ENCODE measurements around the gene GNGT1.
"Not testable (repeated sequence)": the region's sequence is repeated elsewhere in the genome, so short reads cannot be mapped to it uniquely, and the experiment has no call there.

GNGT1 gene

GRCh38 chr7:93902777-93903423 is 3.5 kb upstream of the GNGT1 start:
- peak in 1 of 56 donors; percentile 3 for DNase-seq

DNA sequence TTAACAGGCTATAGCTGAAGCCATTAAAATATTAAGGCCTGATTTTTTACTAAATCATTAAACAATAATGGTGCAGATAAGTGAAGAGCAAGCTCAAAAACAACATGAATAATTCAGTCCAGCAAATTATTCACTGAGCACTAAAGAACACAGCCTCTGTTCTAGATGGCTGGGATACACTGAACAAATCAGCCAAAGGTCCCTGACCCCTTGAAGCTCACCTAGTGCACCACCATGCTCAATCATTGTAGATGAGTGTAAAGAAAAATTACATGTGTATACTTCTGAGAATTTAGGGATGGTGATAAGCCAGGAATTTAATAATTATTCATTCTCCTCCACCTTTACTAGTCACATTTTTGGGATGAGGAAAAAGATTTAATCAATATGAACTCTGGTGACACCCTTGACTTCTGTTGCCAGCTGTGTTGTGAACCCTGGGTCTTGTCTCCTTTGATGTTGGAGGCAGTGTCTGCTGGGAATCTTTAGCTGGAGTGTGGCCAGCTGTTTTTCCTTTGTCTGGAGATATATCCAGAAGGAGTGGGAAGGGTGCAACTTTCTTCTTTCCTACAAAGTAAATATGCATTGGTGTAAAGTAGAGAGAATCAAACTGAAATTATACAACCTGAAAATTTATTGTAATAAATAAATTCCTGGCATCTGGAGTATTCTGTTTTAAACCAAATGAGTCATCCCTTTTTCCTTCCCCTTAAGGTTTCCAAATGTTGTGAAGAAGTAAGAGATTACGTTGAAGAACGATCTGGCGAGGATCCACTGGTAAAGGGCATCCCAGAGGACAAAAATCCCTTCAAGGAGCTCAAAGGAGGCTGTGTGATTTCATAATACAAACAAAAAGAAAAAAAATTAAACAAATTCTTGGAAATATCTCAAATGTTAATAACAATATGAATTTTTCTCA is 4.0 kb downstream of the GNGT1 start:
- DNase-seq = no peak

- DNase-seq = not testable (repeated sequence)
Measured at GRCh38 chr7:93911242-93911641, 4.9 kb downstream of the GNGT1 start.

- not testable (repeated sequence) for DNase-seq
Measured at GRCh38 chr7:93911661-93912060, 5.3 kb downstream of the GNGT1 start.

- no peak for DNase-seq
Measured at GRCh38 chr7:93913197-93913596, 6.8 kb downstream of the GNGT1 start.

DNA sequence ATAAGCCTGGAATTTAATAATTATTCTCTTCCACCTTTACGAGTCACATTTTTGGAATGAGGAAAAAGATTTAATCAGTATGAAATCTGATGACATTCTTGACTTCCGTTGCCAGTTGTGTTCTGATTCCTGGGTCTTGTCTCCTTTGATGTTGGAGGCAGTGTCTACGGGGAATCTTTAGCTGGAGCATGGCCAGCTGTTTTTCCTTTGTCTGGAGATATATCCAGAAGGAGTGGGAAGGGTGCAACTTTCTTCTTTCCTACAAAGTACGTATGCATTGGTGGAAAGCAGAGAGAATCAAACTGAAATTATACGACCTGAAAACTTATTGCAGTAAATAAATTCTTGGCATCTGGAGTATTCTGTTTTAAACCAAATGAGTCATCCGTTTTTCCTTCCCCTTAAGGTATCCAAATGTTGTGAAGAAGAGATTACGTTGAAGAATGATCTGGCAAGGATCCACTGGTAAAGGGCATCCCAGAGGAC is 8.3 kb downstream of the GNGT1 start:
- DNase-seq = no peak

DNA sequence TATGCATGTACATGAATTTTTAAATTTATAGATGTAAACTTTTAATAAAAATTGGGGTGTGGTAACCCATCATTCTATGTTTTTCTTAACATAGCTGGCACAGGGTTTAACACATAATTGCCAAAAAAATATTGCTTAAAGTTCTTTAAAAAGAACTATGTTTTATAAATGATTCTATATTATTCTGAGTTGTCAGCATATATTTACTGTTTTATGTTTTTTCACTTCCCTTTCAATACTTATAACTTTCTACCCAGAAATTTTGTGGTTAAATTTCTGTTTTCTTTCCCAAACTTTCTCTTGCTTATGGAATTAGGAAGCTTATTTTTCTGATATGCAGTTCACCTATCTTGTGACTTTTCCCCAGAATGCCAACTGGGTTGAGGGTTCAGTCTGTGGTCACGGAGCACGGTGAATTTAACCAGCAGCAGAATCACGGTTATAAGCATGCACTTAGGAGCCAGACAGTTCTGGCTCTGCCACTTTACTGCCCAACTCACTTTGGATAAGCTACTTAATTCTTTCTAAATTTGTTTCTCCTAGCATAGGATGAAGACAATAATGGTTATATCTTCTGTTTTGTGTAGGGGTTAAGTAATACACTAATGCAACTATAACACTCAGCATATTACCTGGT is 9.0 kb downstream of the GNGT1 start:
- not testable (repeated sequence) for DNase-seq

GRCh38 chr7:93915888-93916287 is 9.5 kb downstream of the GNGT1 start:
- DNase-seq = not testable (repeated sequence)

- not testable (repeated sequence) for DNase-seq
Measured at GRCh38 chr7:93916315-93916714, 9.9 kb downstream of the GNGT1 start.

- DNase-seq = no peak
Measured at GRCh38 chr7:93920496-93921182, 14.3 kb downstream of the GNGT1 start.

DNA sequence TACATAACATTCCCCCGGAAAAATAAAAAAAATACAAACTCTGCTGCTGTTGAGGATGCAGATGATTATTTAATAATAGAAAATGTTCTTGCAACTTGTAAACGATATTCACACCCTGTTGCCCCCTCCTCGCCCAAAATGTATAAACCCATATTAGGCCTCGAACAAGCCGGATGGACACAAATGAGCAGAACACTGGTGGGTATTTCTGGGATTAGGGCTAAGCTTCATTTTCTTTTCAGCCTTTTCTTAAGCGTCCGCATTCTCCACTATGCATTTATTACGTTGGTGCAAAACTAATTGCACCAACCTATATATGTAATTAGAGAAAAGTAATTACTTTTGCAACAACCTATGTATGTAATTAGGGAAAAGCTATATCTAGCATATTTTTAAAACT is 14.8 kb downstream of the GNGT1 start:
- DNase-seq = no peak

GRCh38 chr7:93921607-93922566 is 15.5 kb downstream of the GNGT1 start, which contains the start of gene GNG11:
Gene GNG11, plus strand, starts transcription at chr7:93921735. Its CDS starts 403 bp downstream, at chr7:93922138.
- peak in 46 of 56 donors; percentile 2 to 72 (median 18) for DNase-seq

DNA sequence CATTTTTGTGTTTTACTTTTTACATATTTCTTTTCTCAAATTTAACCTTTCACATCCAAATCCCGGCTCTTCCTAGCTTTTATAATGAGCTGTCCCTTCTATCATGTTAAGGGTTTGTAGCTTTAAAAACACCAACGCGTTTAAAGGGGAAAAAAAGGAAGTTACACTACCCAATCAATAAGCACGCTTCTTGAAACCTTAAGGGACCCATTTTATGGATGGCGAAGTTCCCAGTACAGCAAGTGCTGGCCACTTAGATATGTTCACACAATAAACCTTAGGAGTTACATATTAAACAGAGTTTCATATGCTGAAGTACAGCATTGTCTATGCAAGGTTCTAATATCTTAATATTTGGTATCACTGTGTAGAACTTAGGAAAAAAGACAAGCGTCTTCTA is 16.9 kb downstream of the GNGT1 start:
- no peak for DNase-seq

DNA sequence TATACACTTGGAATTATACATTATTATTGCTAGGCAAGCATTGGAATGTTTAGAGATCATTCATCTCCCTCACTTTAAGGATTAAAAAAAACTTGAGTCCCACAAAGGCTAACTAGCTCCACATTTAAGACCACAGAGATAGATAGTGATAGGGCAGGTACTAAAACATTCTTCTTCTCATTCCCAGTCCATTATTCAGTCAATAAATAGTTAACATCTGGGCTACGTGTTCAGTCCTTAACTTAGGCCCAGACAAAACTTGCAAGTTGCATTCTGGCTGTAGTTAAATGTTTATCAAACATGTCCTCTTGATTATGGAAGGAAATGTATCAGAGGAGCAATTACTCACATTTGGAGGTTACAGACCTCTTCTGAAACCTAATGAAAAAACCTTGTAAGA is 17.6 kb downstream of the GNGT1 start:
- no peak for DNase-seq

- DNase-seq = no peak
Measured at GRCh38 chr7:93926800-93927199, 20.4 kb downstream of the GNGT1 start.

- no peak for DNase-seq
Measured at GRCh38 chr7:93927585-93927984, 21.2 kb downstream of the GNGT1 start.

GRCh38 chr7:93931655-93932054 is 25.3 kb downstream of the GNGT1 start:
- no peak for DNase-seq

- DNase-seq = no peak
Measured at GRCh38 chr7:93933156-93933555, 26.8 kb downstream of the GNGT1 start.

DNA sequence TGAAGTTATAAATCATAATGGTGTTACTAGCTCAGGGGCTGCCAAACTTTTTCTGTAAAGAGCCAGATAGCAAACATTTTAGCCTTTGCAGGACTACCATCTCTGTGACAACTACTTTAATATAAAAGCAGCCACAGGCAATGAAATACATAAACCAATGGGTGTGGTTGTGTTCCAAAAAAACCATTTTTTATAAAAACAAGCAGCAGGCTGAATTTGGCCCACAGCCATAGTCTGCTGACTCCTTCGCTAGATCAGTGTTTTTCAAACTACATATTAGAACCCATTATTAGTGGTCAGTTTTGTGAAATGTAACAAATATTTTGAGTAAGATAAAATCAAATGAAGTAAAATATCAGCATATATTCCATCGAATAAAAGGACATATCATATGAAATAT is 28.7 kb downstream of the GNGT1 start:
- DNase-seq = no peak

DNA sequence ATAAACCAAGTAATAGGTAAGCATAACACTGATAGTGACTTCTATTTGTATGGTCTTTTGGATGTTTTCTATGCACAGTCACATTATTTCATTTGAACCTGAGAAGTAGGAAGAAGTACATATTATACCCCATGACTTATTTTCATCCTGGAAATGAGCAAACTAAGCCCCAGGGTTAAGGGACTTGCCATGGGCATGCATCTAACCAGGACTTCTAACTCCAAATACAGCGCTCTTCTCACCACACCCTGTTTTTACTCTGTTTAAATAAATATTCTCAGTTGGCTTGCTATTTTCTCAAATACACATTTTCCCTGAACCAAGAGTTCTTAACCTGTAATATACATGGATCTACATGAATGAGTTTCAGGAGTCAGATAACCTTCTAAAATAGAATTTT is 31.5 kb downstream of the GNGT1 start:
- no peak for DNase-seq
